ENCODE measurements around the gene KLK8. TPM values are rescaled to one million over a fixed set of nuclear protein-coding genes. Genes with fewer than 3 reads are reported as not detected.

Gene KLK8
- total and polyA plus RNA-seq, 10 donors = 0.56 TPM; not detected in 9

DNA sequence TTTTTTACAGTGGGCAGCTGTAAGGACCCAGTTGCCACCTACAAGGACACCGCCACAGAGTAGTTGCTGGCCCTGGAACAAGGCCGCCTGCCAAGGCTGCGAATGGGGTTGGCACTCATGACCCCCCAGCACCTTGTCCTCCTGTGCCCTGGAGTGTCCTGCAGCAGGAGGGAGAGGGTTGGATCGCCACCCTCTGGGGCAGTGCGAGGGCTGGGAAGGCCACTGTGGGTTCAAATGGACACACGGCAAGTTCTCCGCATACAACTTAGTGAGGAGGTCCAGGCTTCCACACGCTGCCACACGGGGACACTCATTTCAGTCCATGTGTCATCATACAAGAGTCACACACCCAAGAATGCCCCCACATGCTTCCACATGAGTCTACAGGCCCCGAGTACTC, 978 bp downstream of the KLK8 start:
- H3K27me3 ChIP-seq (replicated peaks in 1 of 7) = peaks cover 0 to 66% (median 15%) of the 10 kb centered on the region in 7 donors
- H3K27ac ChIP-seq = no peak overlapping the region
- no peak for DNase-seq
- no peaks in the 10 kb centered on the region for H3K9me3 ChIP-seq
- H3K4me3 ChIP-seq = no peak overlapping the region
- intact Hi-C loops (cut with DNase I; ENCODE audit: low total_unique reads) = no loop called here
- TF ChIP-seq, protein P1, sequence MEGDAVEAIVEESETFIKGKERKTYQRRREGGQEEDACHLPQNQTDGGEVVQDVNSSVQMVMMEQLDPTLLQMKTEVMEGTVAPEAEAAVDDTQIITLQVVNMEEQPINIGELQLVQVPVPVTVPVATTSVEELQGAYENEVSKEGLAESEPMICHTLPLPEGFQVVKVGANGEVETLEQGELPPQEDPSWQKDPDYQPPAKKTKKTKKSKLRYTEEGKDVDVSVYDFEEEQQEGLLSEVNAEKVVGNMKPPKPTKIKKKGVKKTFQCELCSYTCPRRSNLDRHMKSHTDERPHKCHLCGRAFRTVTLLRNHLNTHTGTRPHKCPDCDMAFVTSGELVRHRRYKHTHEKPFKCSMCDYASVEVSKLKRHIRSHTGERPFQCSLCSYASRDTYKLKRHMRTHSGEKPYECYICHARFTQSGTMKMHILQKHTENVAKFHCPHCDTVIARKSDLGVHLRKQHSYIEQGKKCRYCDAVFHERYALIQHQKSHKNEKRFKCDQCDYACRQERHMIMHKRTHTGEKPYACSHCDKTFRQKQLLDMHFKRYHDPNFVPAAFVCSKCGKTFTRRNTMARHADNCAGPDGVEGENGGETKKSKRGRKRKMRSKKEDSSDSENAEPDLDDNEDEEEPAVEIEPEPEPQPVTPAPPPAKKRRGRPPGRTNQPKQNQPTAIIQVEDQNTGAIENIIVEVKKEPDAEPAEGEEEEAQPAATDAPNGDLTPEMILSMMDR (IDR thresholded peaks at IDR 0.05 in 8 of 11, conservative IDR thresholded peaks at IDR 0.05 in 3 of 11) = no peak
- no peak for TF ChIP-seq POLR2A (IDR thresholded peaks at IDR 0.05)
- no peak for TF ChIP-seq POLR2AphosphoS5 (IDR thresholded peaks at IDR 0.05)
- 84 to 92% (median 88%) methylated on average over 8 to 10 of the region's 10 CpGs for WGBS, 5 donors
- no peaks in the 10 kb centered on the region for H3K4me1 ChIP-seq
- H3K36me3 ChIP-seq = no peaks in the 10 kb centered on the region

DNA sequence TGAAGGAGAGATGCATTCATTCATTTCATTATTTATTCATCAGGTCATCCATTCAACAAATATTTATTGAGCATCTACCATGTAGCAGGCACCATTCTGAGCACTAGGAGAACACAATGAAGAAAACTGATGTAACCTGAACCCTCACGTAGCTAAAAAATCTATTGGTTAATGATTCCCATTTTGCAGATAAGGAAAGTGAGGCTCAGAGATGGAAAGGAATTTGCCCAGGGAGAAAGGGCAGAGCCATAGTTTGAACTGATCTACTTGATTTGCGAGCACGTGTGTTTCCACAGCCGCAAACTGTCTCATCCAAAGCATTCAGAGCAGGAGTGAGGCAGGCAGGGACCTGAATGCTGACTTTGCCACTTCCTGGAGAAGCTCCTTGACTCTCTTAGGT, 2.7 kb downstream of the KLK8 start:
- WGBS, 5 donors = 85 to 90% (median 88%) methylated on average over 4 of the region's 4 CpGs
- no peak overlapping the region for H3K27ac ChIP-seq
- H3K36me3 ChIP-seq = no peaks in the 10 kb centered on the region
- peaks cover 0 to 62% (median 15%) of the 10 kb centered on the region in 7 donors for H3K27me3 ChIP-seq (replicated peaks in 1 of 7)
- peaks cover 0 to 9% (median 4%) of the 10 kb centered on the region in 8 donors for H3K9me3 ChIP-seq
- no peak overlapping the region for H3K4me3 ChIP-seq
- no peak for DNase-seq
- intact Hi-C loops (cut with DNase I; ENCODE audit: low total_unique reads) = no loop called here
- TF ChIP-seq, protein P1 (IDR thresholded peaks at IDR 0.05 in 8 of 11, conservative IDR thresholded peaks at IDR 0.05 in 3 of 11) = no peak
- no peak for TF ChIP-seq POLR2AphosphoS5 (IDR thresholded peaks at IDR 0.05)
- no peak for TF ChIP-seq POLR2A (IDR thresholded peaks at IDR 0.05)
- no peaks in the 10 kb centered on the region for H3K4me1 ChIP-seq

DNA sequence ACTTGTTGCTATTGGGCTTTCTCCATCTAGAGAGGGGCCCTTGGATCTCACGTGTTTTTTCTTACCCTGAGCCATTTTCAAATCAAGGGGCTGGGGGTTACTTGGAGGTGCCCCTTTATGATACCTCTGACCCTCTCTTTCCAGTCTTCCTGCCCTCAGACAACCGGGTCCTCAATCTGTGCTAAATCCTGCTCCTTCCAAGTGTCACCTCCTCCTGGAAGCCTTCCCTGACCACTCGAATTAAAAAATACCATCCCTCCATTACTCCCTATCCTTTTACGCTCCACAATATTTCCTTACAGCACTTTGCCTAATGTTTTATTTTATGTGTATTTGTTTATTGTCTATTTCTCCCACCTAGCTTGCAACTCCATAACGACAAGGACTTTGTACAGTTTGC, 3.3 kb downstream of the KLK8 start:
- no peak overlapping the region for H3K27ac ChIP-seq
- no peak for DNase-seq
- TF ChIP-seq POLR2A (IDR thresholded peaks at IDR 0.05) = no peak
- no peak for TF ChIP-seq POLR2AphosphoS5 (IDR thresholded peaks at IDR 0.05)
- TF ChIP-seq, protein P1 (IDR thresholded peaks at IDR 0.05 in 8 of 11, conservative IDR thresholded peaks at IDR 0.05 in 3 of 11) = no peak
- no peaks in the 10 kb centered on the region for H3K36me3 ChIP-seq
- no peak overlapping the region for H3K4me3 ChIP-seq
- no peaks in the 10 kb centered on the region for H3K4me1 ChIP-seq
- peaks cover 0 to 9% (median 4%) of the 10 kb centered on the region in 8 donors for H3K9me3 ChIP-seq
- WGBS, 5 donors = 58 to 79% (median 77%) methylated on average over 5 of the region's 5 CpGs
- peaks cover 0 to 56% (median 15%) of the 10 kb centered on the region in 7 donors for H3K27me3 ChIP-seq (replicated peaks in 1 of 7)
- intact Hi-C loops (cut with DNase I; ENCODE audit: low total_unique reads) = no loop called here

DNA sequence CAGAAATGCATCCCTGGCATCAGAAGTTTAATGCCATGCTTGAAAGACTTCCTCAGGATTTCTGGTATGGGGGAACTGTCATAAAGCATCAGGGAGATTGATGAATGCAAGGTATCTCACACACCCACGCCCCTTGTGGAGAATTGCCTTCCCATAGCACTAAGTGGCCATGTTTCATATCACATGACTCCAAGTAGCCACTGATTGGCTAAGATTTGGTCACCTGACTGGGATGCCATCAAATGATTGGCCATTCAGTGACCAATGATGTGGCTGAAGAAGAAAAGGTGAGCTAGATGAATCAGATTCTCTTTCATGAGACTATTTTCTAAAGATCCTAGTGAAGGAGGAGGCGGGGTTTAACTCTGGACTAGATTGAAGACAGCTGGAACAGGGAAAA, 7.3 kb downstream of the KLK8 start:
- intact Hi-C loops (cut with DNase I; ENCODE audit: low total_unique reads) = no loop called here
- WGBS, 5 donors = 68 to 91% (median 82%) methylated on average over 2 of the region's 2 CpGs
- DNase-seq = no peak
- H3K27me3 ChIP-seq (replicated peaks in 1 of 7) = peaks cover 0 to 39% (median 0%) of the 10 kb centered on the region in 7 donors
- H3K4me1 ChIP-seq = no peaks in the 10 kb centered on the region
- H3K27ac ChIP-seq = no peak overlapping the region
- peaks cover 0 to 9% (median 4%) of the 10 kb centered on the region in 8 donors for H3K9me3 ChIP-seq
- no peak overlapping the region for H3K4me3 ChIP-seq
- TF ChIP-seq, protein P1 (IDR thresholded peaks at IDR 0.05 in 8 of 11, conservative IDR thresholded peaks at IDR 0.05 in 3 of 11) = no peak
- no peak for TF ChIP-seq POLR2A (IDR thresholded peaks at IDR 0.05)
- H3K36me3 ChIP-seq = no peaks in the 10 kb centered on the region

Data from spleen (tissue), 11 donors.